ENCODE results near the gene ZNF236. TPM values are rescaled to one million over a fixed set of nuclear protein-coding genes. Genes with fewer than 3 reads are reported as not detected.

ZNF236 gene
- total and polyA plus RNA-seq, 3 experiments from 2014 or later: 11.1 to 15.9 (median 13.4) TPM

GRCh38 chr18:76873311-76873710 is 51.0 kb downstream of the ZNF236 start:
- Histone ChIP-seq H3K27ac (ENCODE audit: low read depth, low read length) (no peak overlapping the region), H3K36me3 (ENCODE audit: insufficient read depth, low read length) (peaks cover 20% of the 10 kb centered on the region), H3K27me3 (ENCODE audit: insufficient read depth, low read length, poor library complexity, severe bottlenecking) (no peaks in the 10 kb centered on the region), H3K4me1 (ENCODE audit: insufficient read depth, low read length) (no peaks in the 10 kb centered on the region), H3K4me3 (ENCODE audit: low read length) (no peak overlapping the region), H3K9me3 (ENCODE audit: low read length) (no peaks in the 10 kb centered on the region)
- peaks cover 15 to 75% (median 33%) of the 10 kb centered on the region in 3 donors for H3K36me3 Mint-ChIP-seq
- H3K27me3 Mint-ChIP-seq: peaks cover 0 to 1% of the 10 kb centered on the region in 2 donors
- peak overlapping the region in 1 of 7 donors; percentile 27 for H3K4me3 Mint-ChIP-seq
- ChIA-PET POLR2A (no interaction called here), CTCF (interaction anchor here (1.5 kb wide), 1 partner anchor 71 kb away, joined by 5 read pairs; no protein-coding TSS in a partner anchor)
- H3K27ac Mint-ChIP-seq: no peak overlapping the region
- no peaks in the 10 kb centered on the region for H3K9me3 Mint-ChIP-seq
- DNase-seq: no peak
- peaks cover 0 to 16% (median 13%) of the 10 kb centered on the region in 3 donors for H3K4me1 Mint-ChIP-seq

- H3K27ac ChIP-seq (ENCODE audit: low read depth, low read length): no peak overlapping the region
- peak overlapping the region in 1 of 7 donors; percentile 27 for H3K4me3 Mint-ChIP-seq
- no peak for DNase-seq
- peaks cover 0 to 1% of the 10 kb centered on the region in 2 donors for H3K27me3 Mint-ChIP-seq
- H3K27me3 ChIP-seq (ENCODE audit: insufficient read depth, low read length, poor library complexity, severe bottlenecking): no peaks in the 10 kb centered on the region
- peak overlapping the region in 2 of 8 donors; percentile 12 to 51 for H3K27ac Mint-ChIP-seq
- H3K36me3 ChIP-seq (ENCODE audit: insufficient read depth, low read length): peaks cover 19% of the 10 kb centered on the region
- no peaks in the 10 kb centered on the region for H3K9me3 ChIP-seq (ENCODE audit: low read length)
- H3K4me3 ChIP-seq (ENCODE audit: low read length): no peak overlapping the region
- CTCF ChIA-PET: no interaction called here
- POLR2A ChIA-PET: no interaction called here
- no peaks in the 10 kb centered on the region for H3K4me1 ChIP-seq (ENCODE audit: insufficient read depth, low read length)
- H3K9me3 Mint-ChIP-seq: no peaks in the 10 kb centered on the region
- peaks cover 0 to 16% (median 11%) of the 10 kb centered on the region in 3 donors for H3K4me1 Mint-ChIP-seq
- H3K36me3 Mint-ChIP-seq: peaks cover 13 to 74% (median 31%) of the 10 kb centered on the region in 3 donors
Measured at GRCh38 chr18:76873713-76874112, 51.4 kb downstream of the ZNF236 start.

- H3K27ac ChIP-seq (ENCODE audit: low read depth, low read length): no peak overlapping the region
- H3K36me3 Mint-ChIP-seq: peaks cover 12 to 75% (median 28%) of the 10 kb centered on the region in 3 donors
- no peak overlapping the region for H3K4me3 ChIP-seq (ENCODE audit: low read length)
- peak overlapping the region in 6 of 8 donors; percentile 8 to 86 (median 42) for H3K27ac Mint-ChIP-seq
- peaks cover 16% of the 10 kb centered on the region for H3K36me3 ChIP-seq (ENCODE audit: insufficient read depth, low read length)
- no peaks in the 10 kb centered on the region for H3K4me1 ChIP-seq (ENCODE audit: insufficient read depth, low read length)
- peaks cover 0 to 16% (median 11%) of the 10 kb centered on the region in 3 donors for H3K4me1 Mint-ChIP-seq
- POLR2A ChIA-PET: no interaction called here
- H3K4me3 Mint-ChIP-seq: peak overlapping the region in 4 of 7 donors; percentile 3 to 60 (median 10)
- DNase-seq: peak in 1 of 5 donors; percentile 50
- no peaks in the 10 kb centered on the region for H3K27me3 ChIP-seq (ENCODE audit: insufficient read depth, low read length, poor library complexity, severe bottlenecking)
- no peaks in the 10 kb centered on the region for H3K9me3 Mint-ChIP-seq
- CTCF ChIA-PET: interaction anchor here (1.4 kb wide), 1 partner anchor 12 kb away, joined by 3 read pairs; no protein-coding TSS in a partner anchor
- H3K9me3 ChIP-seq (ENCODE audit: low read length): no peaks in the 10 kb centered on the region
- peaks cover 0 to 1% of the 10 kb centered on the region in 2 donors for H3K27me3 Mint-ChIP-seq
Measured at GRCh38 chr18:76874642-76875389, 52.5 kb downstream of the ZNF236 start.

GRCh38 chr18:76875390-76876325 is 53.3 kb downstream of the ZNF236 start:
- Histone ChIP-seq H3K36me3 (ENCODE audit: insufficient read depth, low read length) (peaks cover 22% of the 10 kb centered on the region), H3K4me1 (ENCODE audit: insufficient read depth, low read length) (no peaks in the 10 kb centered on the region), H3K27ac (ENCODE audit: low read depth, low read length) (no peak overlapping the region), H3K27me3 (ENCODE audit: insufficient read depth, low read length, poor library complexity, severe bottlenecking) (no peaks in the 10 kb centered on the region), H3K4me3 (ENCODE audit: low read length) (no peak overlapping the region), H3K9me3 (ENCODE audit: low read length) (no peaks in the 10 kb centered on the region)
- Mint-ChIP-seq H3K4me3 (no peak overlapping the region), H3K27ac (peak overlapping the region in 2 of 8 donors; percentile 30 to 32), H3K9me3 (no peaks in the 10 kb centered on the region), H3K27me3 (no peaks in the 10 kb centered on the region), H3K36me3 (peaks cover 6 to 75% (median 22%) of the 10 kb centered on the region in 3 donors), H3K4me1 (peaks cover 0 to 16% (median 11%) of the 10 kb centered on the region in 3 donors)
- peak in 4 of 5 donors; percentile 7 to 31 (median 12) for DNase-seq
- POLR2A ChIA-PET: no interaction called here
- CTCF ChIA-PET: interaction anchor here (1.4 to 2.1 kb wide), 2 partner anchors 11 to 73 kb away, joined by 3 to 11 read pairs; no protein-coding TSS in a partner anchor

GRCh38 chr18:76878426-76878825 is 56.1 kb downstream of the ZNF236 start:
- Mint-ChIP-seq H3K27ac (no peak overlapping the region), H3K36me3 (peaks cover 8 to 78% (median 30%) of the 10 kb centered on the region in 3 donors), H3K9me3 (no peaks in the 10 kb centered on the region), H3K4me1 (peaks cover 0 to 16% (median 11%) of the 10 kb centered on the region in 3 donors), H3K4me3 (no peak overlapping the region), H3K27me3 (no peaks in the 10 kb centered on the region)
- ChIA-PET CTCF (interaction anchor here (1.3 kb wide), 1 partner anchor 76 kb away, joined by 3 read pairs; no protein-coding TSS in a partner anchor), POLR2A (no interaction called here)
- H3K27me3 ChIP-seq (ENCODE audit: insufficient read depth, low read length, poor library complexity, severe bottlenecking): no peaks in the 10 kb centered on the region
- no peaks in the 10 kb centered on the region for H3K4me1 ChIP-seq (ENCODE audit: insufficient read depth, low read length)
- no peak overlapping the region for H3K4me3 ChIP-seq (ENCODE audit: low read length)
- H3K27ac ChIP-seq (ENCODE audit: low read depth, low read length): no peak overlapping the region
- DNase-seq: no peak
- H3K9me3 ChIP-seq (ENCODE audit: low read length): no peaks in the 10 kb centered on the region
- H3K36me3 ChIP-seq (ENCODE audit: insufficient read depth, low read length): peaks cover 39% of the 10 kb centered on the region

GRCh38 chr18:76880026-76880425 is 57.7 kb downstream of the ZNF236 start:
- Histone ChIP-seq H3K9me3 (ENCODE audit: low read length) (no peaks in the 10 kb centered on the region), H3K4me1 (ENCODE audit: insufficient read depth, low read length) (no peaks in the 10 kb centered on the region), H3K27ac (ENCODE audit: low read depth, low read length) (no peak overlapping the region), H3K36me3 (ENCODE audit: insufficient read depth, low read length) (peaks cover 39% of the 10 kb centered on the region), H3K27me3 (ENCODE audit: insufficient read depth, low read length, poor library complexity, severe bottlenecking) (no peaks in the 10 kb centered on the region), H3K4me3 (ENCODE audit: low read length) (no peak overlapping the region)
- Mint-ChIP-seq H3K4me1 (peaks cover 0 to 6% (median 3%) of the 10 kb centered on the region in 3 donors), H3K9me3 (no peaks in the 10 kb centered on the region), H3K4me3 (no peak overlapping the region), H3K36me3 (peaks cover 8 to 76% (median 29%) of the 10 kb centered on the region in 3 donors), H3K27me3 (no peaks in the 10 kb centered on the region), H3K27ac (no peak overlapping the region)
- ChIA-PET CTCF (no interaction called here), POLR2A (no interaction called here)
- no peak for DNase-seq

- H3K27ac Mint-ChIP-seq: peak overlapping the region in 3 of 8 donors; percentile 4 to 44 (median 23)
- H3K36me3 ChIP-seq (ENCODE audit: insufficient read depth, low read length): peaks cover 35% of the 10 kb centered on the region
- ChIA-PET POLR2A (no interaction called here), CTCF (no interaction called here)
- no peaks in the 10 kb centered on the region for H3K4me1 ChIP-seq (ENCODE audit: insufficient read depth, low read length)
- H3K27me3 Mint-ChIP-seq: no peaks in the 10 kb centered on the region
- H3K9me3 Mint-ChIP-seq: no peaks in the 10 kb centered on the region
- H3K4me3 Mint-ChIP-seq: no peak overlapping the region
- H3K27ac ChIP-seq (ENCODE audit: low read depth, low read length): no peak overlapping the region
- peaks cover 13 to 80% (median 38%) of the 10 kb centered on the region in 3 donors for H3K36me3 Mint-ChIP-seq
- DNase-seq: no peak
- H3K4me1 Mint-ChIP-seq: no peaks in the 10 kb centered on the region
- H3K4me3 ChIP-seq (ENCODE audit: low read length): no peak overlapping the region
- H3K27me3 ChIP-seq (ENCODE audit: insufficient read depth, low read length, poor library complexity, severe bottlenecking): no peaks in the 10 kb centered on the region
- H3K9me3 ChIP-seq (ENCODE audit: low read length): no peaks in the 10 kb centered on the region
Measured at GRCh38 chr18:76881744-76882143, 59.4 kb downstream of the ZNF236 start.
